GM21360 (cell line): ENCODE data around the gene COL3A1.

Source experiments
- ATAC-seq: cut with Tn5 transposase; IDR thresholded peaks from one replicate; pipeline ENCODE4 v1.9.1; 2021; ENCODE audit warnings: mild to moderate bottlenecking, moderate library complexity; ENCODE audit not compliant: unreplicated experiment

The COL3A1 gene

GRCh38 chr2:188975497-188976102, 1.4 kb downstream of the COL3A1 start:
- ATAC-seq = no peak

DNA sequence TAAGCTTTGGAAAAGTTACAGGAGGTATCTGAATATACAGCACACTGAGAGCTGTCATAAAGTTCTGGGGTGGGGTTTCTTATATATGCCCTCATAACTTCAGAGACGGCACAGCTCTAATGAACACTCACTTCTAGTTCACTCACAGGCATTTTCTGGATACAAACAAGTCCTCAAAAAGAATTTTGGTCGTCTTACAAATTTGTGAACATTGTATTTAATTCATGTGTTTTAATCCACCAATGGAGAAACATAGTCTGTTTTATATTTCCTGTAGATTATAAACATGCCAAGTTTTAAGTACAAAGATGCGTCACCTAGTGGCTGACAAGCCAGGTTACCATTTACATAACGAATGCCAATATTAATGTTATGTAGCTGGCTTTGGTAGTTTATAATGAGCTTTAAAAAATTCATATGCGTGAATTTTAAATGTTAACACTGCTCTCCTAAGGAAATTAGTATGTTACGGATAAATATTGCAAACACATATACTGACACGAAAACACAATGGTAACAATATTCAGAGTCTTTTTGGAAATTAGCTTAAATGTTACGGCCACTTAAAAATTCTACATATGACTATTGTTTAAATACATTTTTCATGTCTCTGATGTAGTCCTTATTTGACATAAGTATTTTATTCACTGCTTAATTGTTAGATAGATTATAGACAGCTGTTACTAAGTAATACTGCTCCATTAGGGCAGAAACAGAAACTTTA, 2.5 kb downstream of the COL3A1 start:
- ATAC-seq = no peak

DNA sequence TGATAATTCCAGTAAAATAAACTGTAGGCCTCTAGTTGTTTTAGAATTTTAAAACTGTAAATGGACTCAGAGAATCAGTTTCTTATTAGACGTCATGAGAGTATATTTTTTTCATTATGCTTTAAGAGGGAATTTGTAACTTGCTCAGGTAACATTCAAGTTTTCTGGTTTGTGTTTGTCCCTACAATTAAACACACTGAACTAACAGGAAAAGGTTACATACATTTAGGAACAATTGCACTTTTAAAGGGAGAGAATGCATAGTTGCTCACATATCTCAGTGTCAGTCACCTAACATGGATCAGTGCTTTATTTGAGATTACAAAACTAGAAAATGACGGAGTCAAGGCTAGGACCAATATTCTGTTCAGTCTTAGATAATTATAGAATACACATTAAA, 3.1 kb downstream of the COL3A1 start:
- ATAC-seq = no peak

GRCh38 chr2:188978291-188979081, 4.3 kb downstream of the COL3A1 start:
- ATAC-seq = peak; percentile 72

DNA sequence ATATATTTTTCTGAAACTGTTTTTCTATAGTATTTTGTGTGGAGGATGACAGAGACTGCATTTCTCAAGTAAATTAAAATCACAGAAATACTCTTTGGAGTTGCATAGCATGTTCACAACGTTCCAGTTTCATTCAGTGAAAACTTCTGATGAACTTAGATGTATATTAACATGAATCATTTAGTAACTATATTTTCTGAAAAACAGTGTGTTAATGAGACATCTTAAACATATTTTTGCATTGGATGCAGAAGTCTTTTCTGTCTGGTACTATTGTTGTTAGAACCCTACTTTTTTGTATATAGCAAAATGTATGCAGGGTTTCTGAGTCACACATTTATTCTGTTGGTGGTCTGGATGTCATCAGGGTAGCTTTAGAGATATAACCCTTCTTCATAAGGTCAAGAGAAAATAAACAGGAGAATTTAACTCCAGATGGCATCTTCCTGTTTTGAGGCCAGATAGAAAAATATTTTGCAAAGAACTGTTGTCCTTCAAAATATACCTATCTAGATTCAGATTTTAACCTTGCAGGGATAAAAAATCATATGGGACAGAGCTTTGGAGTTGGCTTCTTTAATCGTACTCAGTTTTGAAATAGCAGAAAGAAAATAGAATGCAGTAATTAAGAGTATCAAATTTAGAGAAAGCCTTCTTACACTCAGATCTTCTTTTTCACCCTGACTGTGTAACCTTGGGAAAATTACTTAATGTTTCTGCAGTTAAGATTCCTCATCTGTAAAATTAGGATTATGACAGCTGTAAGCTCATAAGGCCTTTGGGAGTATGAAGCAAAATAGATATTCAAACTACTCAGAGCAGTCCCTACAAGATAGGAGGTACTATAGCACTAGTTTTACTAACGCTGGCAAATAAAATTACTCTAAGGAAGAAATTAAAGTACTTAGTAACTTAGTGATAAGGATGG, 5.3 kb downstream of the COL3A1 start:
- ATAC-seq = no peak

GRCh38 chr2:188983427-188984064, 9.4 kb downstream of the COL3A1 start:
- ATAC-seq = no peak

DNA sequence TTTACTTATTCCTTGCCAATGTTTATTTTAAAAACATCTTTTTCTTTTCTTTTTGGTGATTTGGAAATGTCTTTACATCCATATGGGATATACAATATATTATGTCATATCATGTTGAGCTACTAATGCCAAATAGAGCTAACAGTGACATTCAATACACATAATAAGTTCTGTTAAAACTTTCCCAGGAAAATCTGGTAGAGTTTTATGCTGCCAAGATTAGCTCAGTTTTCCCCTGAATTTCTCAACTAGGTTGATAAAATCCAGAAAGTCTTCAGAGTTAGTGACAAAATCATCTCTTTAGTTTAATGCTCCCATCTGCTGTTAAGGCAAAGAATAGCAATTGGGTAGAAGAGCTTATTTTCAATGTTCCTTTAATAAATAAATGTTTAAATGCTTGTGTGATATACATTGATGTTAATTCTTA, 9.9 kb downstream of the COL3A1 start:
- ATAC-seq = no peak

DNA sequence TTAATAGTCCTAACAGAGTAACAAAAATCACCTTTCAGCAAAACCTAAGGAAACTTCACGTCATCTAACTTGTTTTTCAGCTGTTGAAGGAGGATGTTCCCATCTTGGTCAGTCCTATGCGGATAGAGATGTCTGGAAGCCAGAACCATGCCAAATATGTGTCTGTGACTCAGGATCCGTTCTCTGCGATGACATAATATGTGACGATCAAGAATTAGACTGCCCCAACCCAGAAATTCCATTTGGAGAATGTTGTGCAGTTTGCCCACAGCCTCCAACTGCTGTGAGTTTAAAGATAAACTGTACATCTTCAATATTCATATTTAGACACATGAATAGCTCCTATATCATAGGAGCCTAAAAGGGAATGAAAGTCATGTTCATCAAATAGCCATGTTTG, 10.5 kb downstream of the COL3A1 start:
- ATAC-seq = no peak

DNA sequence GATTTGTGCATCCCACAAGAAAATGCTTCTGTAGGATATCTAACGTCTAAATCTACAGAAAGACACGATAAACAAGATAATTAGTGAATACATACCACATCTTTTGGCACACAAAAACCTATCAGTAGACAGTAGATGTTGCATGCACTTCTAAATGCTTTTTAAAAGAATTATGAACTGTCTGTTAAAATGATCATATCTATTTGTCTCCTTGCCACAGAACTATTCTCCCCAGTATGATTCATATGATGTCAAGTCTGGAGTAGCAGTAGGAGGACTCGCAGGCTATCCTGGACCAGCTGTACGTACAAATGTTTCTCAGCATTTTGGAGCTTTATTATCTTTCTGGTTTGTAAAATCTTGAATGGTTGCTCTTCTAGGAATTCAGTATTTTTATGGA, 12.7 kb downstream of the COL3A1 start:
- ATAC-seq = no peak

DNA sequence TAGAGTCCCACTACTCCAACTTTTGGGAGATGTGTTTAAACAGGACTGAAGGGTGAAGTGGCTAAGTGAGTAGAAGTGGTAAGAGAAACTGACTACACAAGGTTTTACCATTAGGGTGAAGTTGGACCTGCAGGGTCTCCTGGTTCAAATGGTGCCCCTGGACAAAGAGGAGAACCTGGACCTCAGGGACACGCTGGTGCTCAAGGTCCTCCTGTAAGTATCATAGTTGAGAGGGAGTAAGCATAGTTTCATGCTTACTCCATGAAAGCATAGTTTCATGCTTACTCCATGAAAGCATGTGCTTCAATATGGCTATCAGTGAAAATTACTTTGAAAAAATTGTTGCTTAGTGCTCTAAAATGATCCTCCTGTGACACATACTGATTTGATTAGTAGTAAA, 19.1 kb downstream of the COL3A1 start:
- ATAC-seq = no peak

DNA sequence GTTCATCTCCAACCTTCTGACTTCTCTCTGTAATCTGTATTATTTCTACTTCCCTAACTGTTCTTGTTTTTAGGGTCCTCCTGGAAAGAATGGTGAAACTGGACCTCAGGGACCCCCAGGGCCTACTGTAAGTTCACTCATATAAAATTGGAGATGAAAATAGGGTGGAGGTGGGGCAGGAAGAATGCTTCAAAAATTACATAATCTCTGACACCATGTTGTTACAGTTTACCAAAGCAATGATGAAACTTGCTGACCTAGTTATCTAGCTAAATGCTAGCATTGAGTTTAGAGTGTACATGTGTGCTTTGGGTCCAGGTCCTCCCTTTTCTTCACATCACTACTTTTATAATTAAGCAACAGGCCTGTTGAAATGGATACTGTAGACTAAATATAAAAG, 23.1 kb downstream of the COL3A1 start:
- no peak for ATAC-seq

- ATAC-seq = no peak
These were observed 26.0 kb downstream of the COL3A1 start for GRCh38 chr2:189000221-189000620.

GRCh38 chr2:189002079-189002478, 27.9 kb downstream of the COL3A1 start:
- no peak for ATAC-seq

DNA sequence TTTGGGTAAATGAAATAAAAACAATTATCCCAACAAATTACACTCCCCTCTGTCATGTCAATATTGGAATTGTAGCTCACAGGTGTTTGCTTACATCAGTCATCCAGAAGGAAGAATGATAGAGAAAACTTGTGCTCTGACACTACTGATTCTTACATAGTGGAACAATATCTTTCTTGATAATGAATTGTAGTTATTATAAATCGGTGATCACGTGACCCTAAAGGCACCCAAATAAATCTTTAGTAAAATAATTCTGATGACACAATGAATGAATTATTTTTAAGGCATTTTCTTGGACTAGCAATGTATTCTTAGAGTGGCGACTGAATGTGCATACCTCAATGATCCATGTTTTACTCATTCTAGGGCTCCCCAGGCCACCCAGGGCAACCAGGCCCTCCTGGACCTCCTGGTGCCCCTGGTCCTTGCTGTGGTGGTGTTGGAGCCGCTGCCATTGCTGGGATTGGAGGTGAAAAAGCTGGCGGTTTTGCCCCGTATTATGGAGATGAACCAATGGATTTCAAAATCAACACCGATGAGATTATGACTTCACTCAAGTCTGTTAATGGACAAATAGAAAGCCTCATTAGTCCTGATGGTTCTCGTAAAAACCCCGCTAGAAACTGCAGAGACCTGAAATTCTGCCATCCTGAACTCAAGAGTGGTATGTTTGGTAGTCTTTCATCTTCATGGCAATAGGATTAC, 34.5 kb downstream of the COL3A1 start:
- no peak for ATAC-seq

DNA sequence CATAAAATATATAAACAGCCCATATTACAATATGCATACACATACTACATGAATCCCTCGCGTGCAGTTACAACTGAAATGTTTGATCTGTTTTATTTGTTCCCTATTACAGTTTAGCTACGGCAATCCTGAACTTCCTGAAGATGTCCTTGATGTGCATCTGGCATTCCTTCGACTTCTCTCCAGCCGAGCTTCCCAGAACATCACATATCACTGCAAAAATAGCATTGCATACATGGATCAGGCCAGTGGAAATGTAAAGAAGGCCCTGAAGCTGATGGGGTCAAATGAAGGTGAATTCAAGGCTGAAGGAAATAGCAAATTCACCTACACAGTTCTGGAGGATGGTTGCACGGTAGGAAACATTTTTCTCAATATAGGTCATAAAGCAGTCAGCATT, 36.4 kb downstream of the COL3A1 start:
- no peak for ATAC-seq

DNA sequence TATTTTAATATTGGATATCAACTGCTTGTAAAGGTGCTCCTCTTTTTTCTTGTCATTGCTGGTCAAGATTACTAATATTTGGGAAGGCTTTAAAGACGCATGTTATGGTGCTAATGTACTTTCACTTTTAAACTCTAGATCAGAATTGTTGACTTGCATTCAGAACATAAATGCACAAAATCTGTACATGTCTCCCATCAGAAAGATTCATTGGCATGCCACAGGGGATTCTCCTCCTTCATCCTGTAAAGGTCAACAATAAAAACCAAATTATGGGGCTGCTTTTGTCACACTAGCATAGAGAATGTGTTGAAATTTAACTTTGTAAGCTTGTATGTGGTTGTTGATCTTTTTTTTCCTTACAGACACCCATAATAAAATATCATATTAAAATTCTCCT, 38.2 kb downstream of the COL3A1 start:
- ATAC-seq = no peak

DNA sequence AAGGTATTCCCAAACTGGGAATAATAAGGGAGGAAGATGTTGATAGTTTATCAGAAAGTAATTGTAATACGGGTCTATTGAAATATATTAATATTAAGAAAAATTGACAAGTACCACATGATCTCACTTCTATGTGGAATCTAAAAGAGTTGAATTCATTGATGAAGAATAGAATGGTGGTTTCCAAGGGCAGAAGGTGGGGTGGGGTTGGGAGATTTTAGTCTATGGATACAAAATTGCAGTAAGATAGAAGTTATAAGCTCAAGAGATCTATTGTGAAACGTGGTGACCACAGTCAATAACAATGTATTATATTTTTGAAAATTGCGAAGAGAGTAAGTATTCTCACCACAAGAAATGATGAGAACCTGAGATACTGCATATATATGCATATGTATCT, 38.9 kb downstream of the COL3A1 start:
- ATAC-seq = no peak

DNA sequence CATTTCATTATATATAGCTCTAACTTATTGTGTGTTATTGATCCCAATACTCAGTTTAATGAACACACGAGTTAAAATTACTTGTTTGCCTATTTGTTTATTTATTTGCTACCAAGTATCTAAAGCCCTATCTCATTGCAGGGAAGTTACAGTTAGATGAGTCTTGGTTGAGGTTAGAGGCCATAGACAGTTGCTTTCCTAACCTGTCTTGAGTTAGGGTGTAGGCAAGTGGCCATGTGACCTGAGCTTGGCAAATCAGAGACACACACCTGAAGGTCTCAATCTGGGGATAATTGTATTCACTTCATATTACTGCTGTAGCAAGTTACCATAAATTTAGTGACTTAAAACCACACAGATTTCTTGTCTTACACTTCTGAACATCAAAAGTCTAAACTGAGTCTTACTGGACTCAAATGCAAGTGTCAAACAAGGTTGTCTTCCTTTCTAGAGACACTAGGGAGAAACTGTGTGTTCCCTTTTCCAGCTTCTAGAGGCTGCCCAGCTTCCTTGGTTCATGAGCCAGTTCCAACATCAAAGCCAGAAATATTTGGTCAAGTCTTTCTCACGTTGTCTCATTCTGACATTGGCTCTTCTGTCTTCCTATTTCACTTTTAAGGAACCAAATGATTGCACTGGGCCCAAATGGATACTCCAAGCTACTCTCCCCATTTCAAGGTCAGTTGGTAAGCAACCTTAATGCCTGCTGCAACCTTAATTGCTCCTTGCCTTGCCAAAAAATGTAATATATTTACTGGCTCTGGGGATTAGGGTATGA, 39.7 kb downstream of the COL3A1 start:
- no peak for ATAC-seq
